H7 (cell line): ENCODE data around the gene ABHD2. TPM values are rescaled to one million over a fixed set of nuclear protein-coding genes. Genes with fewer than 3 reads are reported as not detected.
"Not testable (repeated sequence)": the region's sequence is repeated elsewhere in the genome, so short reads cannot be mapped to it uniquely, and the experiment has no call there.

Experiments used
- DNase-seq: peaks from one replicate; pipeline ENCODE4 v3.0.0; 2012
- H3K27me3 ChIP-seq: 2 replicates; pipeline ENCODE4 v1.6.0; 2011; ENCODE audit warnings: mild to moderate bottlenecking, low read length; ENCODE audit not compliant: control insufficient read depth, insufficient read depth
- H3K36me3 ChIP-seq: replicated peaks from 2 replicates; pipeline ENCODE4 v1.5.1; 2011; ENCODE audit warnings: low read length; ENCODE audit not compliant: control insufficient read depth, insufficient read depth
- H3K4me3 ChIP-seq: 2 replicates; pipeline ENCODE4 v1.5.1; 2011; ENCODE audit warnings: low read depth, mild to moderate bottlenecking, control low read depth, low read length, moderate library complexity; ENCODE audit not compliant: insufficient read depth
- total RNA-seq: library from RNA; depleted of rRNA; stranded (reverse); fragments of >200 nt; shearing (Covaris generic); gene quantifications from 2 replicates; pipeline ENCODE4 v1.2.3, GENCODE V29; 2014; rRNA removed

The ABHD2 gene, protein sequence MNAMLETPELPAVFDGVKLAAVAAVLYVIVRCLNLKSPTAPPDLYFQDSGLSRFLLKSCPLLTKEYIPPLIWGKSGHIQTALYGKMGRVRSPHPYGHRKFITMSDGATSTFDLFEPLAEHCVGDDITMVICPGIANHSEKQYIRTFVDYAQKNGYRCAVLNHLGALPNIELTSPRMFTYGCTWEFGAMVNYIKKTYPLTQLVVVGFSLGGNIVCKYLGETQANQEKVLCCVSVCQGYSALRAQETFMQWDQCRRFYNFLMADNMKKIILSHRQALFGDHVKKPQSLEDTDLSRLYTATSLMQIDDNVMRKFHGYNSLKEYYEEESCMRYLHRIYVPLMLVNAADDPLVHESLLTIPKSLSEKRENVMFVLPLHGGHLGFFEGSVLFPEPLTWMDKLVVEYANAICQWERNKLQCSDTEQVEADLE
- 11.5 and 14.9 TPM in 2 replicates for total RNA-seq

DNA sequence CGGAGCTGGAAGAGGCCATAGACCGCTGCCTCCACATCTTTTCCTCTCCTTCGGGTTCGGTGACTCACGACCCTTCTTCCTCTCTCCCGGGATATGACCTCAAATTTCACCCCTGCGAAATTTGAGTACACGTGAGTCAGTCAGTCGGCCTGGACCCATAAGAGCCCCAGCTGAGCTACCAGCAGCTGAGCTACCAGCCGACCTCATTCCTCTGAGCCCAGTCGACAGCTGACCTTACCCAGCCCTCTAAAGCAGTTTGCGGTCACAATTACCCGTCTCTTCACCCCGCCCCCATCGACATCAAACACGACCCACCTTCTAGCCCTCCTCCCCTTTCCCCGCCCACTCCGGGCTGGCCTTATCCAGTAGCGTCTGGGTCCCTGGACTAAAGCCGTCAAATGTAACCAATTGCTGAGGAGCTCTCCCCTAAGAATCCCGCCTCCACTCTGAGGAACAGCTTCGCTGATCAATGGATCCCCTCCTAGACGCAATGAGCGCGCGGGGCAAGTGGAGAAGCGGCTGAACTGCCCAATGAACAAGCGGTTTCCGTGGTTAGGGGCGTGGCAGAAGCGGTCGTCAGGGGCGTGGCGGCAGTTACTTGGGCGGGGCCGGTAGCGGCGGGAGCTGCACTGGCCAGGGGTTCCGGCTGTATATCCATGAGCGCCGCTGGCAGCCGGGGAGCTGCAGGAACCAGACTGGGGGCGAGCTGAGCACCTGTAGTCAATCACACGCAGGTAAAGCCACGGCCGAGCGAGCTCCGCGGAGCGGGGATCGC, at the start of gene ABHD2:
ABHD2 (plus strand) TSS at position 627 of the 775 bp plus-strand sequence. CDS start 27,872 bp downstream, outside the sequence.
- Histone ChIP-seq H3K4me3 (peak within 1 kb of the TSS; percentile 90), H3K36me3 (no peaks in the 10 kb centered on the region), H3K27me3 (no peaks in the 10 kb centered on the region; the same call in 1 of the 2 replicates)
- DNase-seq = peak; percentile 93

DNA sequence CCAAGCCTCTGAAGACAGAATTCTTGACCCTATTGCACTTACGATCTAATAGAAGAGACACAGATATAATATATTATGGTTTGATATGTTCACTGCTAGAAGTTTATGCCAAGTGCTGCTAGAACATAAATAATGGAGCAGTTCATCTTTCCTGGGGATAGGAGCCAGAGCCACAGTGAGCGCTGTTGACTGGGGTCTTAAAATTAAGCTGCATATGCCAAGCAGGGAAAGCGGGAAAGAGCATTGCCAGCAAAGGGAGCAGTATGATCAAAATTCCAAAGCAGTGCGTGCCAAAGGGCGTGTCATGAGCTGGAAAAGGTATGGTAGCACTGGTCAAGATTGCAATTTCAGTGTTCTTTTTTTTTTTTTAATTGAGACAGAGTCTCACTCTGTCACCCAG, 49.1 kb upstream of the ABHD2 start:
- no peaks in the 10 kb centered on the region for H3K36me3 ChIP-seq
- H3K4me3 ChIP-seq = no peak overlapping the region
- no peaks in the 10 kb centered on the region for H3K27me3 ChIP-seq
- DNase-seq = no peak

DNA sequence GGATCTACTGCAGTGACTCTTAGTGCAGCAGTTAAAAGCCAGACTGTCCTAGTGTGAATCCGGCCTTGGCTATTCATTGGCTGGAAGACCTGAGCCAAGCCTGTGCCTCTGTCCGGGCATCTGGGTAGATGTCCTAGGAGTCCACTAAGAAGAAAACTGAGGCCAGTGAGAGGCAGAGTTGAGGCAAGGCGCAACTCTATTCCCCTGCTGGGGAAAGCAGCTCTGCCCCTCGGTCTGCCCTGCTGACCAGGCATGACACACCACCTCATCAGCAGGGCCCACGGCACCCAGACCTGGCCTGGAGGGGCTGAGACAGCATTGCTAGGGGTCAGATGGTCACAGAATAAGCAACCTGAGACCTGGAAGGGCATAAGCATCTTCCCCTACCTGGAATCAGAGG, 46.7 kb upstream of the ABHD2 start:
- no peak for DNase-seq
- no peaks in the 10 kb centered on the region for H3K36me3 ChIP-seq
- no peak overlapping the region for H3K4me3 ChIP-seq
- no peaks in the 10 kb centered on the region for H3K27me3 ChIP-seq

DNA sequence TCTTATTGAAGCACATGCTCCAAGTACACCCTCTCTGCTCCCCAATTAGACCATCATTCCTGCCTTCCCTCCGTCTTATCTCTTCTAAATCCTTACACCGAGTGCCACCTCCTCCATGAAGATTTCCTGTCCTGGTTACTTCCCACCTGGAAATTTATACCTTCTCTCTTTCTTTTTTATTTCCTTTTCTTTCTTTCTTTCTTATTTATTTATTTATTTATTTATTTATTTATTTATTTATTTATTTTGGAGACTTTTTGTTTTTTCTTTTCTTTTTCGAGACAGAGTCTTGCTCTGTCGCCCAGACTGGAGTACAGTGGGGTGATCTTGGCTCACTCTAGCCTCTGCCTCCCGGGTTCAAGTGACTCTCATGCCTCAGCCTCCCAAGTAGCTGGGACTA, 45.9 kb upstream of the ABHD2 start:
- H3K4me3 ChIP-seq = no peak overlapping the region
- no peak for DNase-seq
- H3K27me3 ChIP-seq = no peaks in the 10 kb centered on the region
- no peaks in the 10 kb centered on the region for H3K36me3 ChIP-seq

DNA sequence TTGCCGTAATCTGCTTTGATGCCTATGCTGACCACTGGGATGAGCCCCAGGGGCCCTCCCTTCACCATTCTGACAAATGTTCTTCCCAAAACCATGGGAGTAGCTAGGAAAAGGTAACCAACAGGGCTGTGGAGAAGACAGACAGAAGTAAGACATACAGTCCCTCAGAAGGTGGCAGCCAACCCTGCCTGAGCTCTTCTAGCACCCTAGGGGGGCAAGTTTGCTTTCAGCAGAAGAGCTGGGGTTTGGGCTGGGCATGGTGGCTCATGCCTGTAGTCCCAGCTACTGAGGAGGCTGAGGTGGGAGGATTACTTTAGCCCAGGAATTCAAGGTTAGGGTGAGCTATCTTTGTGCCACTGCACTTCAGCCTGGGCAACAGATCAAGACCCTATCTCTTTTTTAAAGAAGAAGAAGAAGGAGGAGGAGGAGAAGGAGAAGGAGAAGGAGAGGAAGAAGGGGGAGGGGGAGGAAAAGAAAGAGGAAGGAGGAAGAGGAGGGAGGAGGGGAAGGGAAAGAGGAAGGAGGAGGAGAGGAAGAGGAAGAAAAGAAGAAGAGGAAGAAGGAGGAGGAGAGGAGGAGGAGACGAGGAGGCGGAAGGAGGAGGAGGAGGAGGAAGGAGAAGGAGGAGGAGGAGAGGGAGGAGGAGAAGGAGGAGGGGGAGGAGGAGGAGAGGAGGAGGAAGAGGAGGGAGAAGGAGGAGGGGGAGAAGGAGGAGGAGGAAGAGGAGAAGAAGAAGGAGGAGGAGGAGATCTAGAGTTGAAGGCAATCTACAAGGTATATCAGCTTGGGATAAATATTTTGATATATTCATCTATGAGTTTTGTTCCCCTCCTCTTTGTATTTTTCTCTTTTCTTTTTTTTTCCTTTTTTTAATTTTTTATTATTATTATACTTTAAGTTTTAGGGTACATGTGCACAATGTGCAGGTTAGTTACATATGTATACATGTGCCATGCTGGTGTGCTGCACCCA, 44.9 kb upstream of the ABHD2 start:
- Histone ChIP-seq H3K36me3 (no peaks in the 10 kb centered on the region), H3K27me3 (no peaks in the 10 kb centered on the region), H3K4me3 (no peak overlapping the region)
- no peak for DNase-seq

DNA sequence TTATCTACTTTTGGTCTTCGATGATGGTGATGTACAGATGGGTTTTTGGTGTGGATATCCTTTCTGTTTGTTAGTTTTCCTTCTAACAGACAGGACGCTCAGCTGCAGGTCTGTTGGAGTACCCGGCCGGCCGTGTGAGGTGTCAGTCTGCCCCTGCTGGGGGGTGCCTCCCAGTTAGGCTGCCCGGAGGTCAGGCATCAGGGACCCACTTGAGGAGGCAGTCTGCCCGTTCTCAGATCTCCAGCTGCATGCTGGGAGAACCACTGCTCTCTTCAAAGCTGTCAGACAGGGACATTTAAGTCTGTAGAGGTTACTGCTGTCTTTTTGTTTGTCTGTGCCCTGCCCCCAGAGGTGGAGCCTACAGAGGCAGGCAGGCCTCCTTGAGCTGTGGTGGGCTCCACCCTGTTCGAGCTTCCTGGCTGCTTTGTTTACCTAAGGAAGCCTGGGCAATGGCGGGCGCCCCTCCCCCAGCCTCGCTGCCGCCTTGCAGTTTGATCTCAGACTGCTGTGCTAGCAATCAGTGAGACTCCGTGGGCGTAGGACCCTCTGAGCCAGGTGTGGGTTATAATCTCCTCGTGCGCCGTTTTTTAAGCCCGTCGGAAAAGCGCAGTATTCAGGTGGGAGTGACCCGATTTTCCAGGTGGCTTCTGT, 39.1 kb upstream of the ABHD2 start:
- DNase-seq, H3K36me3 ChIP-seq, H3K4me3 ChIP-seq, H3K27me3 ChIP-seq: not testable (repeated sequence)

DNA sequence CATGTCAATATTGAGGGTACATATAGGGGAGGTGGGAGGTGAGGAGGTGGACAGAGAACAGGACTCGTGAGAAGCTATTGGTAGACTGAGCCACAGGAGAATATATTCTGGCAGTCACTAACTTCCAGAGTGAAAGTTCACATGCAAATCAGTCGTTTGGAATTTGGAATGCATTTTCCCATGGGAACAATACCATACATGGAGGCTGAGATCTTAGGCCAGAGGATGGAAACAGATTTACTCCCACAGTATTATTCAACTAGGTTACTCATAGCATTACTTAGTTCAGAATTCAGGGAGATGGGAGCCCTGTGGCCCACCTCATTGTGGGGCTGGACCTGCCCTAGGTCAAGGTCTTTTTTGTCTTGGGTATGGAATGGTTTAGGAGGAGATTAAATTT, 36.4 kb upstream of the ABHD2 start:
- Histone ChIP-seq H3K4me3 (no peak overlapping the region), H3K27me3 (no peaks in the 10 kb centered on the region), H3K36me3 (no peaks in the 10 kb centered on the region)
- no peak for DNase-seq

DNA sequence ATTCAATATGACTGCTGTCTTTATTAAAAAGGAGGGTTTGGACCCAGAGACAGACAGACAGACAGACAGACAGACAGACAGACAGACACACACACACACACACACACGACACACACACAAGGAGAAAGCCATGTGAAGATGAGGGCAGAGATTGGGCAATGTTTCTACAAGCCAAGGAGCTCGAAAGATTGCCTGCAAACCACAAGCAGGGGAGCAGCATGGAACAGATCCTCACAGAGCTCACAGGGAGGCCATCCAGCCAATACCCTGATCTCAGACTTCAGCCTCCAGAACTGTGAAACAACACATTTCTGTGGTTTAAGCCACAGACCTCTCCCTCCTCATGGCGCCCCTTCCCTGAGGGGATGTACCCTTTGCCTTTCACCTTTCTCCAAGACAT, 35.8 kb upstream of the ABHD2 start:
- Histone ChIP-seq H3K36me3 (no peaks in the 10 kb centered on the region), H3K27me3 (no peaks in the 10 kb centered on the region), H3K4me3 (no peak overlapping the region)
- no peak for DNase-seq

DNA sequence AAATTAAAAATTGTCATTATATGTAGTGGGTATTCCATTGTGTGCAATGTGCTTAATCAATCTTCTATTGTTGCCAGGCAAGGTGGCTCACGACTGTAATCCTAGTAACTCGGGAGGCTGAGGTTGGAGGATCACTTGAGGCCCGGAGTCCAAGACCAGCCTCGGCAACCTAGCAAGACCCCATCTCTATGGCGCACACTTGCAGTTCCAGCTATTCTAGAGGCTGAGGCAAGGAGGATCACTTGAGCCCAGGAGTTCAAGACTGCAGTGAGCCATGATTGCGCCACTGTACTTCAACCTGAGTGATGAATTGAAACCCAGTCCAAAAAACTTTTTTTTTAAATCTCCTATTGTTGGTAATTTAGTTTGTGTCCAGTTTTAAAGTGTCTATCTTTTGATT, 33.4 kb upstream of the ABHD2 start:
- no peaks in the 10 kb centered on the region for H3K36me3 ChIP-seq
- no peak for DNase-seq
- H3K4me3 ChIP-seq = no peak overlapping the region
- no peaks in the 10 kb centered on the region; the same call in 1 of the 2 replicates for H3K27me3 ChIP-seq

DNA sequence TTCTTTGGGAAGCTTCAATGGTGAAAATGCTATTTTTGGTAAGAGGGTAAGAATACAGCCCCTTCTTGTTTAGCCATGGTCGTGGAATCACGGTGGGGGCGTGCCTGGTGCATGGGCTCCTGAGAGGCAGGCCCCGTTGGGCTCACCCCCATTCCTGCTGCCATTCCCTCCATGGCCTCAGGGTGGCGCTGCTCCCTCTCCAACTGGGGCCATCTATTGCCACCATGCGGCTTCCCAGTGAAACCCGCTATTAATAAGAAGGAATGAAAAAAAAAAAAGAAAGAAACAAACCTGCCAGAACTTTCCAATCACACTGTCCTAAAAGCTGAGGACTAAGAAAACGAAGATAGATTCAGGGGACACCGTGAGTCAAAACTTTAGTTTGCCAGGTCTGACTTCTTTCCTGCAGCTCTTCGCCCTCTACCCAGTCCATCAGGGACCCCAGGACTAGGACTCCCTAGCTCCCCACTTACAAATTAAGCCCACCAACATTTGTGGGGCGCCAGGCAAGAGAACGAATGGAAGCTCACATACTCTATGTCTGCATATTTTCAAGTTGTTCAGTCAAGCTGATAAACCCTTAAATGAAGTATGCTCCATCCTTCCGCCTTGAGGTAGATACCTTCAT, 30.6 kb upstream of the ABHD2 start:
- Histone ChIP-seq H3K36me3 (no peaks in the 10 kb centered on the region), H3K27me3 (no peaks in the 10 kb centered on the region; the same call in 1 of the 2 replicates), H3K4me3 (no peak overlapping the region)
- peak; percentile 88 for DNase-seq

DNA sequence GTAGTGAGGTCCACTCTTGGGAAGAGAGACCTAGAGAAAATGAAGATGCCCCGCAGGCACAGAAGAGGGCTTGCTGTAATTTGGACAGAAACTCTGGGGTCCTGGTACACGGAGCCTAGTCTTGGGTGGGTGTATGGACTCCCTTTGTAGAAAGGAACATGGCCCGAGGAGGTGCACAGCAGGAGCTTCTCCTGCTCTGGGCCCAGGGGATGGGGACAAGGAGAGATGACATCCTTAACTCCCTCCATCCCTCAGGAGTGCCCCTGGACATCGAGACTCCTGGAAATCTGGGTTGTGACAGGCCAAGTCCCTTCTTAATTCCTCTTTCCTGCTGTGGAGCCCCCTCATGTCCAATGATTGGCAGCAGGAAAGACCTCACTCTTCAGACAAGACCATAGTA, 29.9 kb upstream of the ABHD2 start:
- Histone ChIP-seq H3K27me3 (no peaks in the 10 kb centered on the region; the same call in 1 of the 2 replicates), H3K36me3 (no peaks in the 10 kb centered on the region), H3K4me3 (no peak overlapping the region)
- no peak for DNase-seq

DNA sequence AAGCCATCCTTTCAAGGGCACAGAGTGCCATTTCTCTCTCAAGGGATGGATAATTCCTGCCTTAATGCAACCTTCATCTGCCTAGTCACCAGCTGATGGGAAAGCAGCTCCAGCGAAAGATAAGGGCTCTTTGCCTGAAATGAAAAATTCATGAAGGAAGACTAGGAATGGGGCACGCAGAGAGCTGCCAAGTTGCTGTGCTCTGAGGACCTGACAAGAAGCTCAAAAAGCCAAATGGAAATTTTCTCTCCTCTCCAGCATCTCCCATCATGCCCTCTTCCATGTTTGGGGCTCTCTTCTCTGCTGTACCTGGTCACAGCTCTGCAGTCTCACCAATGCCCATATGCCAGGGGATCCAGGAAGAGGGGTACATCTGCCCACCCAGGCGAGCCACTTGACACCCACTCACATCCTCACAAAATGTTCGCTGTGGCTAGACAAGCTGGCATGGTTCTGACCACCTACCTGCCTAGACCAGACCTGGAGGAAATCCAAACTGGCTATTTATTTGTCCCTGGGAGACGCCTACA, 29.3 kb upstream of the ABHD2 start:
- no peaks in the 10 kb centered on the region; the same call in 1 of the 2 replicates for H3K27me3 ChIP-seq
- H3K4me3 ChIP-seq = no peak overlapping the region
- H3K36me3 ChIP-seq = no peaks in the 10 kb centered on the region
- no peak for DNase-seq

DNA sequence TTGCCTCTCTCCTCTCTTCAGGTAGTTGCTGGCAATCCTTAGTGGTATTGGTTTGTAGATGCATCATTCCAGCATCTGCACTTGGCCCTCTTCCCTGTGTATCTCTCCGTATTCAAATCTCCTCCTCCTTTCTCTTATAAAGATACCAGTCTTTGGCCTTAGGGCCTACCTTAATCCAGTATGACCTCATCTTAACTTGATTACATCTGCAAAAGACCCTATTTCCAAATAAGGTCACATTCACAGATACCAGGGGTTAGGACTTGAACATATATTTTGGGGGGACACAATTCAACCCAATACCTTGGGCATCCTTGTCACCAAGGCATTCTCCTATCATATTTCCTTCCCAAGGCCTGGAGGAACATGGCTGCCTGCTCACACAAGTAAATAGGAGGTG, 22.0 kb upstream of the ABHD2 start:
- no peak for DNase-seq
- no peak overlapping the region for H3K4me3 ChIP-seq
- no peaks in the 10 kb centered on the region for H3K27me3 ChIP-seq
- no peaks in the 10 kb centered on the region for H3K36me3 ChIP-seq
